ENCODE measurements around the gene DGAT2. TPM values are rescaled to one million over a fixed set of nuclear protein-coding genes. Genes with fewer than 3 reads are reported as not detected.

The DGAT2 gene
- total RNA-seq, 4 donors from 2014 or later = 69.8 to 338 (median 184) TPM

GRCh38 chr11:75834728-75835127, 66.2 kb downstream of the DGAT2 start:
- WGBS = 78% methylated on average over 3 of the region's 3 CpGs

GRCh38 chr11:75836417-75836816, 67.8 kb downstream of the DGAT2 start:
- Histone ChIP-seq H3K27ac (no peak overlapping the region), H3K27me3 (no peaks in the 10 kb centered on the region), H3K4me1 (peaks cover 15% of the 10 kb centered on the region), H3K9me3 (no peaks in the 10 kb centered on the region), H3K4me3 (no peak overlapping the region), H3K36me3 (no peaks in the 10 kb centered on the region)
- DNase-seq (ENCODE audit: low spot score in 2 of 2) = no peak
- no peak for TF ChIP-seq CTCF (IDR thresholded peaks at IDR 0.05)
- no peak for TF ChIP-seq EP300 (IDR thresholded peaks at IDR 0.05)
- no peak for TF ChIP-seq POLR2A (IDR thresholded peaks at IDR 0.05)
- no peak for TF ChIP-seq POLR2AphosphoS5 (IDR thresholded peaks at IDR 0.05)
- 65% methylated on average over 3 of the region's 3 CpGs for WGBS

More at GRCh38 chr11:75834728-75835127, 66.2 kb downstream of the DGAT2 start:
- H3K36me3 ChIP-seq = no peaks in the 10 kb centered on the region
- no peak overlapping the region for H3K27ac ChIP-seq
- DNase-seq (ENCODE audit: low spot score in 2 of 2) = no peak
- H3K4me1 ChIP-seq = peaks cover under 1% of the 10 kb centered on the region
- H3K9me3 ChIP-seq = no peaks in the 10 kb centered on the region
- no peak overlapping the region for H3K4me3 ChIP-seq
- TF ChIP-seq POLR2AphosphoS5 (IDR thresholded peaks at IDR 0.05) (no peak), EP300 (IDR thresholded peaks at IDR 0.05) (no peak), POLR2A (IDR thresholded peaks at IDR 0.05) (no peak), CTCF (IDR thresholded peaks at IDR 0.05) (no peak)
- no peaks in the 10 kb centered on the region for H3K27me3 ChIP-seq

- no peaks in the 10 kb centered on the region for H3K9me3 ChIP-seq
- peaks cover 15% of the 10 kb centered on the region for H3K4me1 ChIP-seq
- TF ChIP-seq EP300 (IDR thresholded peaks at IDR 0.05) (no peak), POLR2AphosphoS5 (IDR thresholded peaks at IDR 0.05) (no peak), CTCF (IDR thresholded peaks at IDR 0.05) (no peak), POLR2A (IDR thresholded peaks at IDR 0.05) (no peak)
- H3K36me3 ChIP-seq = no peaks in the 10 kb centered on the region
- H3K27ac ChIP-seq = no peak overlapping the region
- DNase-seq (ENCODE audit: low spot score in 2 of 2) = no peak
- no peaks in the 10 kb centered on the region for H3K27me3 ChIP-seq
- H3K4me3 ChIP-seq = no peak overlapping the region
Measured at GRCh38 chr11:75839851-75840250, 71.3 kb downstream of the DGAT2 start.

GRCh38 chr11:75840522-75840921, 71.9 kb downstream of the DGAT2 start:
- Histone ChIP-seq H3K36me3 (no peaks in the 10 kb centered on the region), H3K27me3 (no peaks in the 10 kb centered on the region), H3K9me3 (no peaks in the 10 kb centered on the region), H3K4me3 (no peak overlapping the region), H3K4me1 (peaks cover 15% of the 10 kb centered on the region), H3K27ac (no peak overlapping the region)
- TF ChIP-seq POLR2A (IDR thresholded peaks at IDR 0.05) = no peak
- TF ChIP-seq CTCF (IDR thresholded peaks at IDR 0.05) = no peak
- no peak for TF ChIP-seq EP300 (IDR thresholded peaks at IDR 0.05)
- TF ChIP-seq POLR2AphosphoS5 (IDR thresholded peaks at IDR 0.05) = no peak
- 37% methylated on average over 1 of the region's 1 CpG for WGBS
- no peak for DNase-seq (ENCODE audit: low spot score in 2 of 2)

DNA sequence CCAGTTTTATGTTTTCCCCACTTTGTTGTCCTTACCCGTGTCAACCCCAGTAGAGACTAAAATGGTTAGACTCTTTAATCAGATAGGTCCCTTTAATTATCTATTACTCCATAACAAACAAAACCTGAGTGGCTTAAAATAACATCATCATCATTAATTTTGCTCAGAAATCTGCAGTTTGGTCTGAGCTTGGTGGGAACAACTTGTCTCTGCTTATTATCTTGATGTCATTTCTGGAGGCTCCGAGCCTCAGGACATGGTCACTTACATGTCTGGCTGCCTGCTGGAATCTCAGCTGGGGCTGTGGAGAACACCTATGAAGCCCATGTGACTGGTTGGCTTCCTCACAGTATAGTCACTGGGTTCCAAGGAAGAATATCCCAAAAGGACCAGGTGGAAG, 73.2 kb downstream of the DGAT2 start:
- TF ChIP-seq POLR2AphosphoS5 (IDR thresholded peaks at IDR 0.05) (no peak), POLR2A (IDR thresholded peaks at IDR 0.05) (no peak), EP300 (IDR thresholded peaks at IDR 0.05) (no peak), CTCF (IDR thresholded peaks at IDR 0.05) (no peak)
- no peak overlapping the region for H3K4me3 ChIP-seq
- DNase-seq (ENCODE audit: low spot score in 2 of 2) = no peak
- WGBS = 77% methylated on average over 2 of the region's 2 CpGs
- H3K9me3 ChIP-seq = no peaks in the 10 kb centered on the region
- no peak overlapping the region for H3K27ac ChIP-seq
- H3K4me1 ChIP-seq = peaks cover 15% of the 10 kb centered on the region
- no peaks in the 10 kb centered on the region for H3K27me3 ChIP-seq
- H3K36me3 ChIP-seq = no peaks in the 10 kb centered on the region

All from suprapubic skin (tissue), 4 donors.